Memory B cell (primary cell): ENCODE data around the gene PAK5.
"Not testable (repeated sequence)": the region's sequence is repeated elsewhere in the genome, so short reads cannot be mapped to it uniquely, and the experiment has no call there.

ENCODE experiments used
- ATAC-seq: fragments of 150-1000 bp; cut with Tn5 transposase; 2 replicates; pipeline ENCODE4 v1.10.0; 2021; ENCODE audit warnings: low read depth, mild to moderate bottlenecking, moderate library complexity
- DNase-seq, 2 donors: peaks; one replicate each; pipeline ENCODE4 v3.0.0; 2022; ENCODE audit warnings: low spot score in 2 of 2
- H3K27ac Mint-ChIP-seq: one replicate; pipeline ENCODE4 v1.8.0; 2022; ENCODE audit warnings: mild to moderate bottlenecking, moderate library complexity, mixed read lengths
- H3K27me3 Mint-ChIP-seq: one replicate; pipeline ENCODE4 v1.8.0; 2022; ENCODE audit warnings: mixed read lengths
- H3K36me3 Mint-ChIP-seq: one replicate; pipeline ENCODE4 v1.8.0; 2022; ENCODE audit warnings: mild to moderate bottlenecking, mixed read lengths
- H3K4me1 Mint-ChIP-seq: one replicate; pipeline ENCODE4 v1.8.0; 2022; ENCODE audit warnings: mixed read lengths
- H3K4me3 Mint-ChIP-seq: one replicate; pipeline ENCODE4 v1.8.0; 2022; ENCODE audit warnings: mild to moderate bottlenecking, moderate library complexity, mixed read lengths
- H3K9me3 Mint-ChIP-seq: one replicate; pipeline ENCODE4 v1.8.0; 2022; ENCODE audit warnings: mixed read lengths

The PAK5 gene

DNA sequence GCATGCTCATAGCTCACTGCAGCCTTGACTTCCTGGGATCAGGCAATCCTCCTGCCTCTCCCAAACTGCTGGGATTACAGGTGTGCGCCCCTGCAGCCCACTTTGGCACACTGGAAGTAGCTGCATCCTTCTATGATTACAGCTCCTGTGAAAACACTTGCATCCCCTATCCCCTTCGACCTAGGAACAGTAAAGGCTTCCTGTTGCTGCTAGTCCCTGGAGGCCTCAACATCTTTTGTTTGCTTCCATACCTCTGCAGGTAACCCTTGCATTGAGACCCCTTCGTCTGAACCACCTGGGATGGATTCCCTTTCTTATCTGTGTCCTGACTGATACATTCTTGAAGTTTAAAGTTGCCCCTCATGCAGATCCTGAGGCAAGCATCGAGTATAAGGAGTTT is 152.4 kb downstream of the PAK5 start:
- H3K36me3 Mint-ChIP-seq, result no peaks in the 10 kb centered on the region
- no peaks in the 10 kb centered on the region for H3K4me1 Mint-ChIP-seq
- peaks cover 3% of the 10 kb centered on the region for H3K9me3 Mint-ChIP-seq
- no peak overlapping the region for H3K27ac Mint-ChIP-seq
- peaks cover 5% of the 10 kb centered on the region for H3K27me3 Mint-ChIP-seq
- no peak for DNase-seq
- no peak overlapping the region for H3K4me3 Mint-ChIP-seq
- no peak for ATAC-seq

DNA sequence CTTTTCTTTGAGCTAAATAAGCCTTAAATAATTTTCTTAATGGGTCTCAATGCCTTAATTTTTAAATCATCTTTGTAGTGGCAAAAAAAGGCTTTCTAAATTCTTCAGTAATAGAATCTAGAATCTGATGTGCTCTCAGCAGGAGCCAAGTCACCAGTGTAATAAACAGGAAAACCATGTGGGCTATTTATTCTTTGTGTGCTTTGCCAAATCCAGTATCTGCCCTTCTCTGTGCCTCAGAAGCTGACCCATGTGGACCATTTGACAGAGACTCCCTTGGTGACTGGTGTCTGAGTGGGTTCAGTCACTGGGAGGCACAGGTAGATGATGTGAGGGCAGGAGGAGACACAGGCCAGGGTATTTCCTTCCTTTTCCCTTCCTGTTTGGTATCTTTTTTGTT is 152.9 kb downstream of the PAK5 start:
- Mint-ChIP-seq H3K9me3 (peaks cover 2% of the 10 kb centered on the region), H3K4me1 (no peaks in the 10 kb centered on the region), H3K27me3 (peaks cover 5% of the 10 kb centered on the region), H3K4me3 (no peak overlapping the region), H3K27ac (no peak overlapping the region), H3K36me3 (no peaks in the 10 kb centered on the region)
- ATAC-seq (no peak), DNase-seq (no peak)

DNA sequence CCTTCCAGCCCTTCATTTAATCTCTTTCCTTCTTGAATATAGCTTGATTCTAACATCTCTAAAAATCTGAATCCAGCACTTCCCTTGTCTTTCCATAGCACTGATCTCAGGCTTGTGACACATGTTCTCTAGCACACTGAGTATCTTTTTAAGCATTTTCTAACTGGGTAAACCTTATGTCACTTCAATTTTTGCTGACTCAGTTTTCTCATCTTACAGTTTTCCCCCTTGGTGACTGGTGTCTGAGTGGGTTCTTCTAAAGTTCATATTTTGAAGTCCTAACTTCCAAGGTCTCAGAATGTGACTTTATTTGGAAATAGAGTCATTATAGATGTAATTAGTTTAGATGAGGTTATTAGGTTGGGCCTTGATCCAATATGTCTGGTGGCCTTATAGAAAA is 153.9 kb downstream of the PAK5 start:
- H3K27me3 Mint-ChIP-seq, result peaks cover 5% of the 10 kb centered on the region
- no peaks in the 10 kb centered on the region for H3K36me3 Mint-ChIP-seq
- no peaks in the 10 kb centered on the region for H3K4me1 Mint-ChIP-seq
- ATAC-seq, result no peak
- H3K27ac Mint-ChIP-seq, result no peak overlapping the region
- peaks cover 2% of the 10 kb centered on the region for H3K9me3 Mint-ChIP-seq
- no peak for DNase-seq
- no peak overlapping the region for H3K4me3 Mint-ChIP-seq

DNA sequence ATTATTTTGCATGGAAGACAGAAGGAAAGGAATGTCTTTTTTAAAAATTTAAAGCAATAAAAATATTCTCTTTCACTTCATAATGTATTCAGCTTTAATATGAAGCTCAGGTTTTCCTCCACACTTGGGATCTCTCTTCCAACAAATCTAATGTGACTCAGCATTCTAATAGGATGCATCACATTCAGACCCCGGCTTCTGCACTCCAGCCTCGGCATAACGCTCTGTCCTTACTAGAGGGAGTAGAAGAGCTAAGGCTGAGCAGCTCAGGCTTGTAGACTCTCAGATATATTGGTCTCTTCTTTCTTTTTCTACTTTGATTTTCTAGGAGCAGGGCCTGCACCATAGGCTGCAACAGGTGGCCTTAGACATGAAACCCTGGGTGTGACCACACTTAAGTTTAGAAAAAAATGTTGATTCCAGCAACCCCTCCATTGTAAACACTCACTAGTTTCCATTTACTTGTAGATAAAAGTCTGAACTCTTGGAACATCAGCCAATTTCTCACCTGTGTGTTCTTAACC is 161.7 kb downstream of the PAK5 start:
- no peak for ATAC-seq
- no peaks in the 10 kb centered on the region for H3K36me3 Mint-ChIP-seq
- H3K4me1 Mint-ChIP-seq, result no peaks in the 10 kb centered on the region
- no peak overlapping the region for H3K4me3 Mint-ChIP-seq
- H3K27me3 Mint-ChIP-seq, result no peaks in the 10 kb centered on the region
- H3K27ac Mint-ChIP-seq, result no peak overlapping the region
- H3K9me3 Mint-ChIP-seq, result peaks cover 8% of the 10 kb centered on the region
- DNase-seq, result no peak

DNA sequence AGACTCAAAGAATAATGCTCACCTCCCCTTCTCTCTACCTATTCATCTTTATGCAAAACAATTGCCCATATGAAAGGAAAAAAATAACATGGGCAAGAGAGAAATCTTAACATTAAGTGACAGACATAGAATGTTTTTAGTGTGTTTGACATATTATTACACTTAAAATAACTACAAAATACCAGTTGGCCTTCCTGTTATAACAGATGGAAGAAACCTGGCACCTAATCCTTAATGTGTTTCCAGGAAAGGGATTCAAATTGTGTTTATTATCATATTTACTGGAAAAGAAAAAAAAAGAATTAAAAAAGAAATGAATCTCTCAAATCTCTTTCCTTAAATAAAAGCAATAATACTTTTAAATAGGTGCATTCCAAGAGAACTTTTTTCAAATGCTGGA is 165.9 kb downstream of the PAK5 start:
- Mint-ChIP-seq H3K36me3 (no peaks in the 10 kb centered on the region), H3K27me3 (no peaks in the 10 kb centered on the region), H3K9me3 (peaks cover 9% of the 10 kb centered on the region), H3K27ac (no peak overlapping the region), H3K4me1 (no peaks in the 10 kb centered on the region), H3K4me3 (no peak overlapping the region)
- DNase-seq (no peak), ATAC-seq (no peak)

DNA sequence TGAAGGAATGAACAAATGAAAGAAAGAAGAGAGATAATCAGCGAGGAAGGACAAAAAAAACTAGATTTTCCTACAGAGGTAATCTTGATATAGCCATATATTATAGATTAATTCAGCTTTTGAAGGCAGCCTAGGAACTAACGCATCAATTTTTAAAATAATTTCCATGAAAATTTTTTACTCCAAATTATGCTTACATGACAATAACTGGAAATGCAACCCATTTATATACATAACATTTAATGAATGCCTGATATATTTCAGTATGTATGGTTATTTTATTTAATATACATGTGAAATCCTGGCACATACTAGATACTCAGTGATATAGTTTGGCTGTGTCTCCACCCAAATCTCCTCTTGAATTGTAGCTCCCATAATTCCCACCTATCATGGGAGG is 166.8 kb downstream of the PAK5 start:
- H3K9me3 Mint-ChIP-seq, result peaks cover 9% of the 10 kb centered on the region
- ATAC-seq (no peak), DNase-seq (no peak)
- no peaks in the 10 kb centered on the region for H3K27me3 Mint-ChIP-seq
- H3K4me1 Mint-ChIP-seq, result no peaks in the 10 kb centered on the region
- no peak overlapping the region for H3K27ac Mint-ChIP-seq
- no peak overlapping the region for H3K4me3 Mint-ChIP-seq
- no peaks in the 10 kb centered on the region for H3K36me3 Mint-ChIP-seq

DNA sequence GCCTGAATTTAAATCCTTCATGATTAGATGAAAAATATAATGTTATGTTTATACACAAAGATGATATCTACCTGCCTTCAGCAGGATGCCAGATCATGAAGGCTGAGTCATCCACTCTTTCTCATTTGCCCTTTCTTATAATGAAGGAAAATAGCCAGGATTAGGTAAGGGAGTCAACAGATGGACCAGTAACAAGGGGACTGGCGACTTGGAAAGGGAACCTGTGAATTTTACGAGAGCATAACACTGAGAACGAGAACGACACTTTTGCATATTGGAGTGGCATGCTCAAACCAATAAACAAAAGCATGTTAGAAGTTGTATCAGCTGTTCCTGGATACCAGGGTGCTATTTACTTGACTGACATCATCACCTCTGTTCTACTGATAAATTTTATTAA is 170.5 kb downstream of the PAK5 start:
- DNase-seq, result no peak
- Mint-ChIP-seq H3K36me3 (no peaks in the 10 kb centered on the region), H3K27me3 (no peaks in the 10 kb centered on the region), H3K9me3 (peaks cover 10% of the 10 kb centered on the region), H3K4me3 (no peak overlapping the region), H3K27ac (no peak overlapping the region), H3K4me1 (no peaks in the 10 kb centered on the region)
- no peak for ATAC-seq

DNA sequence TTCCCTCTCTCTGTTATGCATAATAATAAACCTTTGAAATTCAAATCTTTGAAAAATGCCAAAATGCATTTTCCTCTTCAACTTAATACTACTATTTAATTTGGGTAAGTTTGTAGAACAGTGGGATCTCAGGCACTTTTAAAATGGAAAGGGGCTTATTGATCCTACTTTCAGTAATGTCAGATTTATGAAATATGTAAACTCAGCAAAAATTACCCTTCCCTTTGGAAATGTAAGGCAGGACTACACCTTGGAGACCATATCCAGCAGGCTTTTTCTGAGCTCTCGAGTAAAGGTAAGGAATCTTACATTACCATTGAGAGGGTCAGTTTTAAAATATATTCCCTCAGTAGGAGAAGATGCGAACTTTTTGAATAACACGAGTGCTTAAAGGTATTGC is 175.5 kb downstream of the PAK5 start:
- no peak for ATAC-seq
- peaks cover 7% of the 10 kb centered on the region for H3K9me3 Mint-ChIP-seq
- H3K4me1 Mint-ChIP-seq, result no peaks in the 10 kb centered on the region
- no peaks in the 10 kb centered on the region for H3K36me3 Mint-ChIP-seq
- H3K27me3 Mint-ChIP-seq, result no peaks in the 10 kb centered on the region
- H3K4me3 Mint-ChIP-seq, result no peak overlapping the region
- no peak overlapping the region for H3K27ac Mint-ChIP-seq
- no peak for DNase-seq

DNA sequence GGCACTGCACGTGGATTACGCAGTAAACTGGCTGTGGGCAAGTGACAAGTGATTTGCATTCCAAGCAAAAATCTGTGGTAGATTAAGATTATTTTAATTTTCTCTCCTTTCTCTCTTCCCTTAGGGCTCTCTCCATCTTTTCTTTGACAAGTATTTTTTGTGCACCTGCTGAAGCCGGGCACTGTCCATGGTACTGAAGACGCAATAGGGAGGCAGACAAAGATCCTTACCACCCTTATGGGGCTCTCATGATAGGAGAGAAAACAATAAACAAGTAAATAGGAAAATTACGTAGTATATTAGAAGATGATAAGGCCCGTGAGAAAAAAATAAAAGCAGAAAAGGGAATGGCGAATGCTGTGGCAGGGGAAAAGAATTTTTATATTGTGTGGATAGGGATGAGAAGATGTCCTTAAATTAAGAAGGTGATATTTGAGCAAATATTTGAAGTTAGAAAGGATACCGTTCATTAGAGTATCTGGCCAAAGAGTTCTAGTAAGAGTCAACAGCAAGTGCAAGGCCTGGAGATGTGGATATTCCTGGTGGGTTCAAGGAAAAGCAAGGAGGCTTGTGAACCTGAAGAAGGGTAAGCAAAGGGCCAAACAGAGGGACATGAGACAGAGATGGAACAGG is 178.5 kb downstream of the PAK5 start:
- H3K27me3 Mint-ChIP-seq, result no peaks in the 10 kb centered on the region
- H3K27ac Mint-ChIP-seq, result no peak overlapping the region
- ATAC-seq (no peak), DNase-seq (no peak)
- no peak overlapping the region for H3K4me3 Mint-ChIP-seq
- no peaks in the 10 kb centered on the region for H3K4me1 Mint-ChIP-seq
- peaks cover 5% of the 10 kb centered on the region for H3K9me3 Mint-ChIP-seq
- H3K36me3 Mint-ChIP-seq, result no peaks in the 10 kb centered on the region

DNA sequence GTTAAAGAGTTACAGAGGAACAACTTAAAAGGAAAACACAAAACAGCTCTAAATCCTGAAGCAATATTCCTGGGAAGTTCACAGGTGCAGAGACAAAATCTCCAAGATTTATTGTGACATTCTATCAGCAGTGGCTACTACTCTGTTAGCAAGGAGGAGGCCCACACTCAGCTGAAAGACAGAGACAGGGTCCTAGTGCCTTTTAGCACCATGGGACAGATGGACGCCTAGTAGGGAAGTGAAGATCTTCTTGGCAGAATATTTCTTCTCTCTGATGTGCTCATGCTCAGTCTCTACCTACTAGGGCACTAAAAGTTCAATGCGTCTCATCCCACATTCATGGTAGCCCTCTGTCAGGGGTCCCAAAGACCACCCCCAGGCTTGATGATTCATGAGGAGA is 191.1 kb downstream of the PAK5 start:
- no peak for DNase-seq
- H3K36me3 Mint-ChIP-seq, result no peaks in the 10 kb centered on the region
- no peak overlapping the region for H3K27ac Mint-ChIP-seq
- no peak overlapping the region for H3K4me3 Mint-ChIP-seq
- no peaks in the 10 kb centered on the region for H3K27me3 Mint-ChIP-seq
- no peaks in the 10 kb centered on the region for H3K4me1 Mint-ChIP-seq
- ATAC-seq, result no peak
- H3K9me3 Mint-ChIP-seq, result peaks cover 2% of the 10 kb centered on the region

DNA sequence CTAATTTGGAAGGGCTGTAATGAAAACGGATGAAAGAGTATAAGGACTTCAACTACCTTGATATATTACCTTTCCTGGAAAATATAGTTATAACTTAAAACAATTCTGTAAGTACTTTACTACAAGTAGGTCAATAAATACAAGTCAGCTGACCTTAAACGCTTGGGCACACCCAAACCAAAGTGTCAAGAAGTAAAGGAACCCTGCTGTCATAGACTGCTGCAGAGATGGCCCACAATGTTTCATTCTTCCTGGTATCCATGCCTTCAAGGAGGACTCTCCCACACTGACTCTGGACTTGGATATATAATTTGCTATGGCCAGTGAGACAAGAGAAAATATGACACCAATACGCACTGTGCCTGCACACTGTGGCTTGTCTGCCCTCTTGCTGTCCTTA is 192.5 kb downstream of the PAK5 start:
- H3K4me1 Mint-ChIP-seq, result no peaks in the 10 kb centered on the region
- ATAC-seq (no peak), DNase-seq (no peak)
- no peak overlapping the region for H3K27ac Mint-ChIP-seq
- H3K36me3 Mint-ChIP-seq, result no peaks in the 10 kb centered on the region
- H3K27me3 Mint-ChIP-seq, result no peaks in the 10 kb centered on the region
- no peak overlapping the region for H3K4me3 Mint-ChIP-seq
- H3K9me3 Mint-ChIP-seq, result peaks cover 2% of the 10 kb centered on the region

DNA sequence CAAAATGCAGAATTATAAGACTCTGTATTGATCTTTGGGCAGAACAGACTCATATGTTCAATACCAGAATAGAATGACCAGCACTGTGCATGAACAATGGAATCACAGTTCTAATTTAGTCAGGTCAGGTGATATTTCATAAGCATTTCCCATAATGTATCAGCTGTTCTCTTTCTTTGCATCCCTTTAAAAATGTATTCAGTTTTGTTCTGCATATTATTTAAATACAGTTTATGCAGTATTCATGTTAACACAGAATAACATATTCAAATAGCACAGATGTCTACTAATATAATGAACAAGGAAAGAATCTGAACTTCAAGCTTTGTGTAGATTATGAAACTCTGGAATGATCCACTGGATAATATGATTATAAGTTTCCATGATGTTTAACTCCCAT is 196.0 kb downstream of the PAK5 start:
- H3K27ac Mint-ChIP-seq, result no peak overlapping the region
- ATAC-seq, result no peak
- no peaks in the 10 kb centered on the region for H3K27me3 Mint-ChIP-seq
- no peaks in the 10 kb centered on the region for H3K36me3 Mint-ChIP-seq
- H3K9me3 Mint-ChIP-seq, result peaks cover 5% of the 10 kb centered on the region
- no peak for DNase-seq
- no peak overlapping the region for H3K4me3 Mint-ChIP-seq
- H3K4me1 Mint-ChIP-seq, result no peaks in the 10 kb centered on the region

DNA sequence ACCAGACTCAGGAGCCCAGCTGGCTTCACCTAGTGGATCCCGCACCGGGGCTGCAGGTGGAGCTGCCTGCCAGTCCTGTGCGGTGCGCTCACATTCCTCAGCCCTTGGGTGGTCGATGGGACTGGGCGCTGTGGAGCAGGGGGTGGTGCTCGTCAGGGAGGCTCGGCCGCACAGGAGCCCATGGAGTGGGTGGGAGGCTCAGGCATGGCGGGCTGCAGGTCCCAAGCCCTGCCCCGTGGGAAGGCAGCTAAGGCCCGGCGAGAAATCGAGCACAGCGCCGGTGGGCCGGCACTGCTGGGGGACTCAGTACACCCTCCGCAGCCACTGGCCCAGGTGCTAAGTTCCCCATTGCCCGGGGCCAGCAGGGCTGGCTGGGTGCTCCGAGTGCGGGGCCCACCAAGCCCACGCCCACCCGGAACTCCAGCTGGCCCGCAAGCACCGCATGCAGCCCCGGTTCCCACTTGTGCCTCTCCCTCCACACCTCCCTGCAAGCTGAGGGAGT is 197.3 kb downstream of the PAK5 start:
- not testable (repeated sequence) for H3K27ac Mint-ChIP-seq, H3K4me1 Mint-ChIP-seq, H3K36me3 Mint-ChIP-seq, ATAC-seq, DNase-seq, H3K4me3 Mint-ChIP-seq, H3K9me3 Mint-ChIP-seq, H3K27me3 Mint-ChIP-seq

DNA sequence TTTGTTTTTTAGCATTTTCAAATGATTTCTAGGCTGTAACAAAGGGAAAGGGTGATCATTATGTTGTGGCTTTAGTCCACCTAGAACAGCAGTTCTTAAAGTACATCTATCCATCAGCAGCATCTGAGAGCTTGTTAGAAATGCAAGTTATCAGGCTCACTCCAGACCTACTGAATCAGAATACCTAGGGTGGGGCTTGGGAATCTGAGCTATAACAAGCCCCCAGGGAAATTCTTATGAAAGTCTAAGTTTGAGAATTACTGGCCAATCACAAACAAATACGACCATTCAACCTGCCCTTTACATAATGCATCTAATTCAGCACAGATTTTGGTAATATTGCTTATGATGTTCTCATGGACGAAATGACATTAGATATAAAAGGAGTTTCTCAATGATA is 201.0 kb downstream of the PAK5 start:
- Mint-ChIP-seq H3K9me3 (peaks cover 2% of the 10 kb centered on the region), H3K27me3 (no peaks in the 10 kb centered on the region), H3K4me3 (no peak overlapping the region), H3K4me1 (no peaks in the 10 kb centered on the region), H3K36me3 (no peaks in the 10 kb centered on the region), H3K27ac (no peak overlapping the region)
- DNase-seq (no peak), ATAC-seq (no peak)

DNA sequence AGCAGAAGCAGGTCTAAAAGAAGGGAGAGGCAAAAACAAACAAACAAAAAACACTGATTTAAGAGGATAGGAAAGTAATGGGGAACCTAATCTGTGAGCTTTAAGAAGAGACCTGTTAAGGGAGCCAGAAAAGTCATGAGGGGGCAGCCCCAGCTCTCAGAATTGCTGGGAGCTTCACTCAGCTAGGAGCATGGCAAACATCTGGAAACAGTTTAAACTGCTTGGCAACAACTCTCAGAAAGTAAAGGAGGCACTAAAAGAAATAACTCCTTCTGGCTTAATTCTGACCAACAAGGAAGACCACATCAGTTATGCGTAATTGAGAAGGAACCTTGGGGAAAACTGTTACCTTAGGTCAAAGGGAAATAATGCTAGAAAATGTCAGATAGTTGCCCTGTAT is 203.1 kb downstream of the PAK5 start:
- Mint-ChIP-seq H3K9me3 (peaks cover 2% of the 10 kb centered on the region), H3K27ac (no peak overlapping the region)
- no peak for ATAC-seq

More for the DNA sequence above, 203.1 kb downstream of the PAK5 start:
- Mint-ChIP-seq H3K4me1 (no peaks in the 10 kb centered on the region), H3K4me3 (no peak overlapping the region), H3K36me3 (no peaks in the 10 kb centered on the region), H3K27me3 (no peaks in the 10 kb centered on the region)
- no peak for DNase-seq
